GM12873 (cell line): ENCODE data around the gene SLC2A9.

Experiments
- TF ChIP-seq, protein P1 (sequence below): IDR thresholded peaks from 2 replicates; pipeline ENCODE4 v1.5.1; 2012; ENCODE audit warnings: low read depth, mild to moderate bottlenecking, moderate library complexity, low read length, control low read depth; ENCODE audit not compliant: insufficient read depth; ENCODE audit errors: missing control alignments

SLC2A9 gene

DNA sequence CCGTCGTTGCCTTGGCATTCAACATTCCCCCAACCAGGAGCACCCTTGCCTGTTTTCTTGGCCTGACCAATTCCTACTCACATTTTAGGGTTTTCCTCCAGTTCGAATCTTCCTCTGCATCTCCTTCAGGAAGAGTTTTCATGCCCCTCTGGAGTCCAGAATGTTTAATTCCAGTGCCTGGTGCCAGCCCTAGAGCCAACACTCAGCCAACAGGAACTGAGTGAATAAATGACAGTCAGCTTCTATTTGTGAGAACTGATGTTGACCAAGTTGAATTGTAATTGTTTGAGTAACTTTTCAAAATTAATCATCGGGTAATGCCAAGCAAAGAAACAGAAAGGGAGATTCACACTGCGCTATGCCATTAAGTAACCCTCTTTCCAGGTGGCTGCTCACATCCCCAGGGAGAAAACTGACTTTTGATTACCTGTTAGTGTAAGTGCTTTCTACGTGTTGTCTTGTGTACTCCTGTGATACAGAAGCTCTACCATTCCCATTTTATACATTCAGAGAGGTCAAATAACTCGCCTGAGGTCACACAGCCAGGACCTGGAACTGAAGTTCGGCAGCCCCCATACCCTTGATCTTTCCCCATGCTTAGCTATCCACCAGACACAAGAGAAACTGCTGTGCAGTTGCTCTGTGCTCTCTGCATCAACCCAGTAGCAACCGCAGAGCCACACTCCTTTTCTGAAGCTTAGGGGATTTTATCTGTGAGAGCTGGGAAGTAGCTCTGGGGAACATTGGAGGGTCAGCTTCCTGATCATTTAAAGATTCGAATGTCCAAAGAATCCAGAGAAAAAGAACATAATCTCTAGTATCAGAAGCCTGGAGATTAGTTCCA lies 19.0 kb upstream of the SLC2A9 start:
- TF ChIP-seq, protein P1, sequence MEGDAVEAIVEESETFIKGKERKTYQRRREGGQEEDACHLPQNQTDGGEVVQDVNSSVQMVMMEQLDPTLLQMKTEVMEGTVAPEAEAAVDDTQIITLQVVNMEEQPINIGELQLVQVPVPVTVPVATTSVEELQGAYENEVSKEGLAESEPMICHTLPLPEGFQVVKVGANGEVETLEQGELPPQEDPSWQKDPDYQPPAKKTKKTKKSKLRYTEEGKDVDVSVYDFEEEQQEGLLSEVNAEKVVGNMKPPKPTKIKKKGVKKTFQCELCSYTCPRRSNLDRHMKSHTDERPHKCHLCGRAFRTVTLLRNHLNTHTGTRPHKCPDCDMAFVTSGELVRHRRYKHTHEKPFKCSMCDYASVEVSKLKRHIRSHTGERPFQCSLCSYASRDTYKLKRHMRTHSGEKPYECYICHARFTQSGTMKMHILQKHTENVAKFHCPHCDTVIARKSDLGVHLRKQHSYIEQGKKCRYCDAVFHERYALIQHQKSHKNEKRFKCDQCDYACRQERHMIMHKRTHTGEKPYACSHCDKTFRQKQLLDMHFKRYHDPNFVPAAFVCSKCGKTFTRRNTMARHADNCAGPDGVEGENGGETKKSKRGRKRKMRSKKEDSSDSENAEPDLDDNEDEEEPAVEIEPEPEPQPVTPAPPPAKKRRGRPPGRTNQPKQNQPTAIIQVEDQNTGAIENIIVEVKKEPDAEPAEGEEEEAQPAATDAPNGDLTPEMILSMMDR: no peak

DNA sequence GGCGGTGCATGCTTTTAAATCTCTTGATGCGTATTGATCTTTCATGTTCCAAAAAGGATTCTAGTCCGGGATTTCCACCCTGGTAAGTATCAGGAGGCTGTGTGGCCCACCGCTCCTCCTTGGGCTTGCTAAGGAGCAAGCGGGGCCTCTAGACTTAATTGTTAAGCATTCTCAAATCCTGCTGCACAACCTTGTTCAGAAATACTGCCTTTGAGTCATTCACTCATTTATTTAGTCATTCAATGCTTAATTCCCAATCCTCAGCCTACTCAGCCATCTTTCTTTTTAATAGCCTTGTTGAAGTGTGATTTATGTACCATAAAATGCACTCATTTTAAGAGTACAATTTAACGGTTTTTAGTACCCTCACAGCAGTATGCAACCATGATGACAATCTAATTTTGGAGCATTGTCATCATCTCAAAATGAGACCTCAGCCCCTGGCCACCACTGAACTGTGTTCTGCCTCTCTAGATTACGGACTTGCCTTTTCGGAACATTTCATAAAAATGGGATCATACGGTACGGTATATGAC lies 15.6 kb upstream of the SLC2A9 start:
- TF ChIP-seq, protein P1: no peak

DNA sequence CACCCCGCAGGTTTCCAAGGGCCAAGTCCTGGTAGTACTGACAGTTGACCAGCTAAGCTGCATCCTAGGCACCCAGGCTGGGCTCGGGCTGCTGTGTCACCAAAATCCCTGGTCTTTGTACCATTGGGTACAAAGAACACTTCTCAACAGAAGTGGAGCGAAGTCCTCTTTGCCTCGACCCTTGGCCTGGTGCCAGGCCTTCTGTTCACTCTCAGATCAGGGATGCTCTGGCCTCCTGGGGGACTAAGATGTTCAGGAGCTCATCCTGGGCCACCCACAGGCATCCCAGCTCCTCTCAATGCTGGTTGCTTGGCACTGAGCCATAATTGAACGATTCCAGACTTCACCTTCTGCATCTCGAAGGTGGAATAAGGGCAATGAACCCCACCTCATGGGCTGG lies 13.8 kb upstream of the SLC2A9 start:
- TF ChIP-seq, protein P1: no peak

DNA sequence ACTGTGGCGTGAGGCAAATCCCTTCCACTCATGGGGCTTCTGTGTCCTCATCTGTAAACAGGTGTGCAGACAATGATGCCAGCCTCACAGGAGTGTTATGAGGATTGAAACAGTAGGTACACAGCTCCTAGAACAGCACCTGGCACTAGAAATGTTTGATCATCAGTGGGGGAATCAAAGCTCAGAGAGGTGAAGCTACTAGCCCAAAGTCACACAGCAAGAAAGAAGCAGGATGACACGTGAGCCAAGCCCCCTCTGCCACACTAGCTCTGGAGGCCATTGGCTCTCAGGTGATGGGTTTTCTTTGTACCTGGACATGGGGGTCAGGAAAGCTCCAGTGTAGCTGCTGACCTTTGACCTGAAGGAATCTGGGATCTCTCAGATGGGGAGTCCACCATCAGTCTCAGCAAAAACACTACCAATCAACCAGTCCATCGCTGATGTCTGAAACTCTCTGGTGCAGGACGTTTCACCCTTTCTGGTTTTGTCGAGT lies 13.4 kb upstream of the SLC2A9 start:
- TF ChIP-seq, protein P1: no peak

DNA sequence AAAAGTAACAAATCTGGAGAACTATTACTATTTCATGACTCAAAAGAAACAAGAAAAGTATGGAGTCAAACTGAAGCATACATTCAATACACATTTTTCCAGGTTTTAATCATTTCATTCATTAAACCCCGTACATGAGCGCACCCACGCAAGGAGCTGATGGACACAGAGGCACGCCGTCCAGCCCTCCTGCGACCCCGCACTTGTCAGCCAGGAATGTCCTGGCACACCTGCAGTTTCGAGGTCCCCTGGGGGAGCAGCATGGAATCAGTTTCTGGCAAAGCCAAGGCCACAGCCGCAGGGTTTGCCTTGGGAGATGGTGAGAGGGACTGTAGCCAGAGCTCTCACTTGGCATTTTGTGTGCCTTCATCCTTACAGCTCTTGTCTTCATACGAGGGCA lies 12.8 kb upstream of the SLC2A9 start:
- TF ChIP-seq, protein P1: no peak

DNA sequence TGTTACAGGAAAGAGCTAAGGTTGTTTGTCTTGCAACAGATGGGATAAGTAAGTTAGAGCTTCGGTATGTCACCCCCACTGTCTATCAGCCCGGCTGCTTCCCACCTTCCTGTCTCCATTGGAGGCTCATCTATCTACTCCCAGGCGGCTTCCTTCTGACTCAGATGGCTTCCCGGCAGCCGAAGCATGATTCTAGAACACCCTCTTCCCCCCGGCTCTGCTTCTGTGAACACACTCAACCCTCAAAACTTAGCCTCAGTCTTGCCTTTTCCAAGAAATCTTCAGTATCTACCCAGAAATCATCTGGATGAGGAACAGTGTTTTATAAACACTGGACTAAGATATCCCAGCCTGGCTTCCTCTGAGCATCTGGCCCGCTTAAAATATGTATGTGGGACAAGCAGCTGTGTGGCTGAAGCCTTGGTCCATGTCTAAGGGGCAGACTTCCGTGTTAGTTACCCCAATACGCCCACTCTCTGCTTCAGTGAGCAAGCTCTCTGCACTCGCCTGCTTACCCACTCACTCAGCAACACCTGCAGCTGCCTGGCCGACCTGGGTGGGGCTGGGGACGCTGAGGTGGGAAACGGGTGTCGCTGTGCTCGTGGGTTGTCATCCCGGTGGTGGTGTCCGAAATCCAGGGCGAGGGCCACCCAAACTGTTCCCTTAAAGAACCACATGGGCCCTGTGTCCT lies 12.0 kb upstream of the SLC2A9 start:
- TF ChIP-seq, protein P1: no peak

DNA sequence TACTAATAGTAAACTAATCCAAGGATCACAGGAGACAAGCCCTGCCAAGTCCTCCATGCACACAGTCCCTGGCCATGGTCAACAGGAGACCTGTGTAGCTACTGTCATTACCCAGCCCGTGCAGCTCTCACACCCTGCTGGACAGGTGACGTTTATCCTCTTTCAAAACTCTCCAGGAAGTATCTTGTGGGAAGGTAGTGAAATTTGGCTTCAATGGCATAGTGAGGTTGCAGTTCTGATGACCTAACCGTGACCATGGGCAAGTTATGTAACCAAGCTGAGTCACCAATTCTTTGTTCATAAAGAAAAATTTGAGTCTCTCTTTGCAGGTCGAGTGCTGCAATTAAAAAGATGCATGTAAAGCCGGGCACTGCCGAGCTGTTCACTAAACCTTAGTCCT lies 11.3 kb upstream of the SLC2A9 start:
- TF ChIP-seq, protein P1: no peak
